Keratinocyte (primary cell): ENCODE results near the gene ZNF587B. TPM values are rescaled to one million over a fixed set of nuclear protein-coding genes. Genes with fewer than 3 reads are reported as not detected.
"Not testable (repeated sequence)": the region's sequence is repeated elsewhere in the genome, so short reads cannot be mapped to it uniquely, and the experiment has no call there.

Experiments
- DNase-seq: peaks from one replicate; pipeline ENCODE4 v3.0.0-alpha.2; 2011; ENCODE audit warnings: low read depth, missing footprints, low spot score
- FAIRE-seq: peaks from 2 replicates; lab custom pipeline; 2011; peaks lifted over from hg19 to GRCh38; lab: Jason Lieb, UNC
- H2AFZ ChIP-seq: 2 replicates; pipeline ENCODE4 v1.6.0; 2012; ENCODE audit warnings: low read length, control low read depth, inconsistent platforms; ENCODE audit not compliant: control insufficient read depth
- H3K27ac ChIP-seq: 2 replicates; pipeline ENCODE4 v1.5.1; 2011; ENCODE audit warnings: low read length; ENCODE audit not compliant: control insufficient read depth, insufficient read depth
- H3K27me3 ChIP-seq: 3 replicates; pipeline ENCODE4 v1.6.0; 2011; ENCODE audit warnings: low read length; ENCODE audit not compliant: control insufficient read depth, insufficient read depth; ENCODE audit errors: extremely low read depth
- H3K36me3 ChIP-seq, 2 experiments: 2 replicates in 1 of 2; 3 replicates in 1 of 2; pipeline ENCODE4 v1.5.1; 2011; ENCODE audit warnings: low read length in 2 of 2, mild to moderate bottlenecking in 1 of 2; ENCODE audit not compliant: control insufficient read depth in 2 of 2, insufficient read depth in 2 of 2; ENCODE audit errors: extremely low read depth in 1 of 2
- H3K4me1 ChIP-seq: 3 replicates; pipeline ENCODE4 v1.5.1; 2011; ENCODE audit warnings: low read length; ENCODE audit not compliant: control insufficient read depth, insufficient read depth; ENCODE audit errors: extremely low read depth
- H3K4me2 ChIP-seq: 3 replicates; pipeline ENCODE4 v1.6.0; 2011; ENCODE audit warnings: low read depth, low read length; ENCODE audit not compliant: control insufficient read depth, insufficient read depth; ENCODE audit errors: extremely low read depth
- H3K4me3 ChIP-seq, 3 experiments: fragments of 200-600 bp in 1 of 3; sonication (generic) in 1 of 3; 2 replicates in 2 of 3; 3 replicates in 1 of 3; pipeline ENCODE4 v1.5.1; 2011 to 2016; ENCODE audit warnings: low read length in 3 of 3, mild to moderate bottlenecking in 3 of 3, control low read depth in 2 of 3, inconsistent platforms in 1 of 3, low read depth in 1 of 3, mixed read lengths in 1 of 3, mixed run types in 1 of 3, moderate library complexity in 1 of 3; ENCODE audit not compliant: control insufficient read depth in 2 of 3, insufficient read depth in 2 of 3; ENCODE audit errors: extremely low read depth in 1 of 3
- H3K79me2 ChIP-seq: 2 replicates; pipeline ENCODE4 v1.6.0; 2012; ENCODE audit warnings: low read length; ENCODE audit not compliant: control insufficient read depth, insufficient read depth
- H3K9ac ChIP-seq: 3 replicates; pipeline ENCODE4 v1.6.0; 2011; ENCODE audit warnings: low read length; ENCODE audit not compliant: control insufficient read depth, insufficient read depth; ENCODE audit errors: extremely low read depth
- H3K9me1 ChIP-seq: 3 replicates; pipeline ENCODE4 v1.6.0; 2011; ENCODE audit warnings: low read length; ENCODE audit not compliant: control insufficient read depth, insufficient read depth; ENCODE audit errors: extremely low read depth
- H3K9me3 ChIP-seq: 2 replicates; pipeline ENCODE4 v1.5.1; 2012; ENCODE audit warnings: low read depth, low read length; ENCODE audit not compliant: control insufficient read depth
- H4K20me1 ChIP-seq: 3 replicates; pipeline ENCODE4 v1.6.0; 2011; ENCODE audit warnings: low read length; ENCODE audit not compliant: control insufficient read depth, insufficient read depth; ENCODE audit errors: extremely low read depth
- EZH2 ChIP-seq: IDR thresholded peaks from one replicate; pipeline ENCODE4 v1.6.1; 2012; ENCODE audit warnings: inconsistent platforms, mild to moderate bottlenecking, low read length, moderate library complexity
- dilution Hi-C: fragments of 300-500 bp; cut with MboI; formaldehyde crosslinking; loops from one replicate; pipeline ENCODE4 v1.7.0; 2020; ENCODE audit warnings: low sequenced_read_pairs; ENCODE audit not compliant: extremely low pct_ligation_motif_present
- polyA plus RNA-seq, 5 experiments: library from polyadenylated mRNA; depleted of rRNA in 3 of 5; stranded (reverse) in 3 of 5; stranded (forward) in 1 of 5; unstranded in 1 of 5; fragments of >200 nt; gene quantifications; 1 replicate in 1 of 5; 2 replicates in 3 of 5; 3 replicates in 1 of 5; pipeline versions ENCODE4 v1.2.1 to v1.2.3, GENCODE V29; 2011 to 2012; ENCODE audit warnings: missing spikeins in 2 of 5, low read depth in 1 of 5, low replicate concordance in 1 of 5
- TF ChIP-seq, protein P1 (sequence below), 3 experiments: IDR thresholded peaks in 1 of 3; conservative IDR thresholded peaks in 1 of 3; optimal IDR thresholded peaks in 1 of 3; 2 replicates in 2 of 3; 3 replicates in 1 of 3; pipeline versions ENCODE3 to v1.5.1; 2011; ENCODE audit warnings: low read length in 3 of 3, mild to moderate bottlenecking in 3 of 3, moderate library complexity in 2 of 3, control low read depth in 1 of 3, inconsistent platforms in 1 of 3; ENCODE audit not compliant: insufficient read depth in 2 of 3; ENCODE audit errors: extremely low read depth in 1 of 3

The ZNF587B gene
- polyA plus RNA-seq, 1 donor (not counting 4 experiments of a cell fraction or from before 2014, with no cell fraction given) = 12.8 TPM

GRCh38 chr19:57829316-57829715 lies 783 bp upstream of the ZNF587B start:
- no peaks in the 10 kb centered on the region for H4K20me1 ChIP-seq
- H2AFZ ChIP-seq = no peak overlapping the region
- DNase-seq = no peak
- dilution Hi-C loops = no loop called here
- no peak overlapping the region for H3K4me2 ChIP-seq
- no peaks in the 10 kb centered on the region for H3K27me3 ChIP-seq
- peaks cover 1 to 8% of the 10 kb centered on the region in 2 experiments for H3K36me3 ChIP-seq
- H3K9me1 ChIP-seq = no peaks in the 10 kb centered on the region
- H3K27ac ChIP-seq = no peak overlapping the region
- no peak overlapping the region for H3K9ac ChIP-seq
- H3K4me3 ChIP-seq = no peak overlapping the region
- FAIRE-seq = no peak
- no peak for TF ChIP-seq EZH2
- TF ChIP-seq, protein P1, sequence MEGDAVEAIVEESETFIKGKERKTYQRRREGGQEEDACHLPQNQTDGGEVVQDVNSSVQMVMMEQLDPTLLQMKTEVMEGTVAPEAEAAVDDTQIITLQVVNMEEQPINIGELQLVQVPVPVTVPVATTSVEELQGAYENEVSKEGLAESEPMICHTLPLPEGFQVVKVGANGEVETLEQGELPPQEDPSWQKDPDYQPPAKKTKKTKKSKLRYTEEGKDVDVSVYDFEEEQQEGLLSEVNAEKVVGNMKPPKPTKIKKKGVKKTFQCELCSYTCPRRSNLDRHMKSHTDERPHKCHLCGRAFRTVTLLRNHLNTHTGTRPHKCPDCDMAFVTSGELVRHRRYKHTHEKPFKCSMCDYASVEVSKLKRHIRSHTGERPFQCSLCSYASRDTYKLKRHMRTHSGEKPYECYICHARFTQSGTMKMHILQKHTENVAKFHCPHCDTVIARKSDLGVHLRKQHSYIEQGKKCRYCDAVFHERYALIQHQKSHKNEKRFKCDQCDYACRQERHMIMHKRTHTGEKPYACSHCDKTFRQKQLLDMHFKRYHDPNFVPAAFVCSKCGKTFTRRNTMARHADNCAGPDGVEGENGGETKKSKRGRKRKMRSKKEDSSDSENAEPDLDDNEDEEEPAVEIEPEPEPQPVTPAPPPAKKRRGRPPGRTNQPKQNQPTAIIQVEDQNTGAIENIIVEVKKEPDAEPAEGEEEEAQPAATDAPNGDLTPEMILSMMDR (optimal IDR thresholded peaks at IDR 0.05 in 1 of 3, IDR thresholded peaks at IDR 0.05 in 1 of 3, conservative IDR thresholded peaks at IDR 0.05 in 1 of 3; ENCODE audit: extremely low read depth in 1 of 3, insufficient read depth in 2 of 3, low read length in 3 of 3) = no peak
- no peaks in the 10 kb centered on the region for H3K9me3 ChIP-seq
- peaks cover 12% of the 10 kb centered on the region for H3K4me1 ChIP-seq
- H3K79me2 ChIP-seq = peaks cover 83% of the 10 kb centered on the region

DNA sequence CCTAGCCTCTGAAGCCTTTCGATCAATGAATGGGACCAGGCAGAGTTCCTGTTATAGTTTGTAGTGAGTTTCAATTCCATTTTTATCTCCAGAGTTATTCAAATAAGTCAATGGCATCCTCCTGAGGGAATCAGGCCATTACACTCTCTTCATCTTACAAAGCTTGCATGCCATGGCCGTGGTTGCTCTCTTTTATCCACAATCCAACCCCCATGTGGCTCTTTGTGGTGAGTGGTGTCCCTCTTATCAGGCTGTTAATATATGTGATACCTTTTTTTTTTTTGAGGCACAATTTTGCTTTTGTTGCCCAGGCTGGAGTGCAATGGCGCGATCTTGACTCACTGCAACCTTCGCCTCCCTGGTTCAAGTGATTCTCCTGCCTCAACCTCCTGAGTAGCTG lies 6.9 kb downstream of the ZNF587B start:
- FAIRE-seq, H3K27me3 ChIP-seq, H3K9me3 ChIP-seq, H2AFZ ChIP-seq, dilution Hi-C loops, DNase-seq, H3K4me1 ChIP-seq, H3K27ac ChIP-seq, H3K4me3 ChIP-seq, H3K9me1 ChIP-seq, H3K4me2 ChIP-seq, H4K20me1 ChIP-seq, H3K9ac ChIP-seq: not testable (repeated sequence)
- H3K79me2 ChIP-seq = peaks cover 64% of the 10 kb centered on the region
- peaks cover 8 to 10% of the 10 kb centered on the region in 2 experiments for H3K36me3 ChIP-seq

DNA sequence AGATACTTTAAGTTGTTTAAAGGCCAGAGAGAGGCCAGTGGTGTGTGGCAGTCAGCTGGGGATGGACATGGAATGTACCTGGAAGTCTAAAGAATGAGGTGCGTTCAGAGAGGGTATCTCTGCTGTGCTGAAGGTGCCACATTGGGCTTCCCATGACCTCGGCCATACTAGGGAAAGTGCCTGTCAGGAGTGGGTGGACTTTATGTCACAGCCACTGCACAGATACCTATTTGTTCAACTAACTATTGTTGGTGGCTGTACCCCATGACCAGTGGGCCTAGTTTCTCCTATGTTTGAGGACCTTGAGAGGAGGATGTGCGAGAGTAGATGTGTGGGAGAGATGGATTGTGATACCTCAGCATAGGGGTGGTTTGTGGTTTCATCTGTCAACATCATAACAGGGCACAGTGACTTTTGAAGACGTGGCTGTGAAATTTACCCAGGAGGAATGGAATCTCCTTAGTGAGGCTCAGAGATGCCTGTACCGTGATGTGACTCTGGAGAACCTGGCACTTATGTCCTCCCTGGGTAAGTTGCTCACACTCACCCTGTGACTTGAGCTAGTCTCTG lies 8.6 kb downstream of the ZNF587B start:
- dilution Hi-C loops, FAIRE-seq: not testable (repeated sequence)
- peaks cover 16% of the 10 kb centered on the region in 2 experiments for H3K36me3 ChIP-seq

More for the DNA sequence above, 8.6 kb downstream of the ZNF587B start:
- not testable (repeated sequence) for H3K27me3 ChIP-seq, H3K9ac ChIP-seq, H4K20me1 ChIP-seq, H3K4me3 ChIP-seq, DNase-seq, H3K27ac ChIP-seq, H3K4me2 ChIP-seq, H2AFZ ChIP-seq, H3K9me3 ChIP-seq, H3K4me1 ChIP-seq, H3K9me1 ChIP-seq
- H3K79me2 ChIP-seq = peaks cover 67% of the 10 kb centered on the region
